Heart left ventricle (tissue), 16 donors: ENCODE results near the gene SCN2B. TPM values are rescaled to one million over a fixed set of nuclear protein-coding genes. Genes with fewer than 3 reads are reported as not detected.

Experiments
- ATAC-seq, 4 donors: fragments of 200-7000 bp; cut with Tn5 transposase; one replicate each; pipeline ENCODE4 v1.9.1; 2020 to 2022; ENCODE audit warnings: moderate library complexity in 4 of 4, mild to moderate bottlenecking in 3 of 4, moderate number of reproducible peaks in 1 of 4
- DNase-seq, 5 donors: peaks; one replicate each; pipeline ENCODE4 v3.0.0-alpha.2; 2020
- H3K27ac ChIP-seq, 12 donors: fragments of 200-600 bp; sonication (generic) in 4 of 12; one replicate each; pipeline versions ENCODE4 v1.5.0 to v1.8.0; 2016 to 2022; ENCODE audit warnings: mild to moderate bottlenecking in 2 of 12
- H3K27me3 ChIP-seq, 9 donors: fragments of 200-600 bp; sonication (generic) in 2 of 9; one replicate each; pipeline versions ENCODE4 v1.5.1 to v1.8.0; 2016 to 2022; ENCODE audit warnings: mild to moderate bottlenecking in 3 of 9
- H3K36me3 ChIP-seq, 9 donors: fragments of 200-600 bp; sonication (generic) in 2 of 9; one replicate each; pipeline versions ENCODE4 v1.5.0 to v1.8.0; 2018 to 2022; ENCODE audit warnings: mild to moderate bottlenecking in 2 of 9
- H3K4me1 ChIP-seq, 12 donors: fragments of 200-600 bp; sonication (generic) in 4 of 12; one replicate each; pipeline versions ENCODE4 v1.5.0 to v1.8.0; 2016 to 2022; ENCODE audit warnings: mild to moderate bottlenecking in 3 of 12
- H3K4me3 ChIP-seq, 12 donors: fragments of 200-600 bp; sonication (generic) in 4 of 12; one replicate each; pipeline versions ENCODE4 v1.5.0 to v1.8.0; 2017 to 2022; ENCODE audit warnings: mild to moderate bottlenecking in 9 of 12, moderate library complexity in 4 of 12
- H3K9me3 ChIP-seq, 12 donors: fragments of 200-600 bp; sonication (generic) in 4 of 12; one replicate each; pipeline versions ENCODE4 v1.5.0 to v1.8.0; 2016 to 2022; ENCODE audit warnings: mild to moderate bottlenecking in 1 of 12
- POLR2A ChIP-seq, 2 donors: fragments of 450-650 bp; IDR thresholded peaks; one replicate each; pipeline ENCODE4 v1.6.1; 2017; ENCODE audit warnings: antibody characterized with exemption in 2 of 2, mild to moderate bottlenecking in 2 of 2, moderate library complexity in 2 of 2
- WGBS, 4 donors: extraction: QIAGEN DNeasy Blood & Tissue Kit in 2 of 4; methylation state at CpG; one replicate each; pipeline versions ENCODE4 v1.1.5 to v1.1.7; 2013 to 2018; 5-methylcytosine and 5-hydroxymethylcytosine counted together
- intact Hi-C, 10 donors: fragments of 100-400 bp; cut with DNase I; formaldehyde crosslinking; loops; one replicate each; pipeline versions ENCODE4 v1.11.1 to v1.14.2; 2022
- polyA plus RNA-seq, 2 donors: library from polyadenylated mRNA; stranded (reverse); fragments of 200-250 nt; gene quantifications; one replicate each; pipeline ENCODE4 v1.2.3, GENCODE V29; 2013
- total RNA-seq, 9 donors: library from RNA; depleted of rRNA in 2 of 9; stranded (reverse); fragments of >200 nt in 2 of 9; fragmentation: NEBNext Ultra II Directional in 3 of 9; extraction: Animal tissue kit (Norgen Biotek cat#: 25700) in 3 of 9; gene quantifications; one replicate each; pipeline versions ENCODE4 v1.1.0 to v1.2.4, GENCODE V29; 2016 to 2023
- TF ChIP-seq, protein P1 (sequence below), 12 donors: fragments of 200-600 bp; sonication (generic) in 4 of 12; IDR thresholded peaks; one replicate each; pipeline versions ENCODE4 v1.5.0 to v1.8.0; 2018 to 2022; ENCODE audit warnings: antibody characterized with exemption in 12 of 12, mild to moderate bottlenecking in 5 of 12
- donor health status: ischemic (EF 13 %, LVEDD 7.1; RV severe dilation, severe dysfunction).
- donor health status: healthy with polysubstance abuse.
- donor health status: DM: no; HTN: yes; CAD: no.
- donor health status: DM: no; HTN: no; CAD: no.
- donor health status: ischemic (EF 25% LVEDD 6.9; RV normal size, moderate dysfunction).
- donor health status: ischemic (EF 25% LVEDD 5.7; RV mildly dilated, moderate dysfunction).
- donor health status: healthy.
- donor health status: DM: yes; HTN: yes; CAD: no.
- donor health status: ischemic (EF 35%, LVEDD 5.7; RV mildly dilated, moderate dysfunction).
- donor health status: nonischemic (EF 11% LVEDD 7.7; RV severe dilation, severe dysfunction).
- donor health status: DM: yes; HTN: yes; CAD: no.
- donor health status: PGD.
- donor health status: ischemic (EF 29% LVEDD 5.4; RV normal size, mild dysfunction).
- donor health status: nonischemic (EF 23%, LVEDD 6.1; RV moderate dilation, normal function).

SCN2B gene
- total and polyA plus RNA-seq, 11 donors = 3.6 to 32.5 (median 11.8) TPM

DNA sequence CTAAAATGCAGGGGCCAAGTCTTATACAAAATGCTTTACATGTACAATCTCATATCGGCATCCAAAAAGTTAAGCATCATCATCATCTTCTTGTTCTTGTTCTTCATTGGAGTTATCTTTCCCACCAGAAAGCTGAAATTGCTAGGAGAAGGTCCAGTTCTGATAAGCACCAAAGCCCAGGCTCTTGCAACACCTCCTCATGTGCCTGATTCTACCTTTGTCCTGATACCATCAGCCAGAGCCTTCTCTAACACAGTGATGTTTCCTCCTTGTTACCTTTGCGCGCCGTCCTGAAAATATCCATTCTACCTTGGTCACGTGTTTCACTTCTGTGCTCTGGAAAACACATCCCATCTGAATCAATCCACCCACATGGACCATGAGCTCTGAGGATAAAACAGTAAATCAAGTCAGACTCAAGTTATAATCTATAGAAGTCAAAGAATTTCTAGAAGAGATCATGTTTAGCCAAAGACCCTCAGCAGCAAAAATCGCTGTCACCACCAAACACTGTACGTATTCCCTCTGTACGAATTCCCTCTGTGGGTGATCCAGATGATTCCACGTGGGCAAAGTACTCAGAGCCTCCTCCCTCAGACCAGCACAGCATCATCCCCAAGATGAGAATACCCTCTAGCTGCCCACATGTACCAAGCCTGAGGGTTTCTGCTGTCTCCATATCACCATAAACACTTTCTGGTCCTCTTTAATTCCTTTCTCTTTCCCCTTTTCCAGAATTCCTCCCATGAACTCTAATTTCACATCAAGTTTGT, 29.4 kb upstream of the SCN2B start:
- 92 to 97% (median 95%) methylated on average over 9 of the region's 9 CpGs for WGBS, 4 donors
- DNase-seq = no peak
- H3K27ac ChIP-seq = peak overlapping the region in 4 of 12 donors; percentile 1 to 82 (median 21)

DNA sequence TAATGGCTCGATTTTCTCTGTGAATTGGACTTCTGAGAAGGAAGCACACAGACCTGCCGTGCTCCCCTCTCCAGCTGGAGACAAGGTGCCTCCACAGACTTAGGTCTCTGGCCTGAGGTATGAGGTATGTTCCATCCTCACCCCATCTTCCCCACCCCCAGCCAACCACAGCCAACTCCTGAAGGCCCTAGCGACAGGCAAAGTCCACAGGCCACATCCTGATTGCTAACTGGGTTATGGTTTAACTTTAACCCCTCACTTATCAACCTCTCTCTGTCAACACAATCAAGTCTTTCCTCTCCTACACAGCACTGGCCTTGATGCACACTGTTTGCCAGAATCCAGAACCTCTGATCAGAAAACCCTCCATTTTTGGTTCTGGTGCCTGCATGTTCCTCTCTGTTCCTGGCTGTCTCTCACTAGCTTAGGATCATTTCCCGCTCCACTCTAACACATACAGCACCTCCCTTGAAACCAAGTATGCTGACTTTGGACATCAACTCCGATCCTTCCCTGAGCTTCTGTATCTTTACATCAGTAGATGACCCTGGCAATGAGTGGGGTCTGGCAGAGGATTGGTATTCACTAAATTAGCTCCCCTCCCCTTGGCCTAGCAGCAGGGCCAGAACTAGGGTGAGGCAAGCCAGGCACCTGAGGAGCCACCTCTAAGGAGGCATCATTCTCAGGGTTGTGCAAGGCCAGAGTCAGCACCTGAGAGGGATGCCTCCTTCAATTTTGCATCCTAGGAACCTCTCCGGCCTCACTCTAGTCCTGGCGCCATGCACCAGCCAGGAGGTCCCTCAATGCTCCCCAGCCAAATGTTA, 26.4 kb upstream of the SCN2B start:
- Histone ChIP-seq H3K27me3 (no peaks in the 10 kb centered on the region), H3K36me3 (peaks cover 0 to 28% (median 0%) of the 10 kb centered on the region in 9 donors), H3K4me3 (no peak overlapping the region), H3K27ac (peak overlapping the region in 1 of 12 donors; percentile 37), H3K9me3 (no peaks in the 10 kb centered on the region), H3K4me1 (peaks cover 0 to 83% (median 11%) of the 10 kb centered on the region in 12 donors)
- DNase-seq (no peak), ATAC-seq (no peak)
- 83 to 93% (median 85%) methylated on average over 7 of the region's 7 CpGs for WGBS, 4 donors
- intact Hi-C loops = loop anchor here in 3 of 10 donors (5.0 kb wide), 2 partner anchors 149 to 284 kb away; no protein-coding TSS in a partner anchor
- no peak for TF ChIP-seq POLR2A (IDR thresholded peaks at IDR 0.05)
- TF ChIP-seq, protein P1, sequence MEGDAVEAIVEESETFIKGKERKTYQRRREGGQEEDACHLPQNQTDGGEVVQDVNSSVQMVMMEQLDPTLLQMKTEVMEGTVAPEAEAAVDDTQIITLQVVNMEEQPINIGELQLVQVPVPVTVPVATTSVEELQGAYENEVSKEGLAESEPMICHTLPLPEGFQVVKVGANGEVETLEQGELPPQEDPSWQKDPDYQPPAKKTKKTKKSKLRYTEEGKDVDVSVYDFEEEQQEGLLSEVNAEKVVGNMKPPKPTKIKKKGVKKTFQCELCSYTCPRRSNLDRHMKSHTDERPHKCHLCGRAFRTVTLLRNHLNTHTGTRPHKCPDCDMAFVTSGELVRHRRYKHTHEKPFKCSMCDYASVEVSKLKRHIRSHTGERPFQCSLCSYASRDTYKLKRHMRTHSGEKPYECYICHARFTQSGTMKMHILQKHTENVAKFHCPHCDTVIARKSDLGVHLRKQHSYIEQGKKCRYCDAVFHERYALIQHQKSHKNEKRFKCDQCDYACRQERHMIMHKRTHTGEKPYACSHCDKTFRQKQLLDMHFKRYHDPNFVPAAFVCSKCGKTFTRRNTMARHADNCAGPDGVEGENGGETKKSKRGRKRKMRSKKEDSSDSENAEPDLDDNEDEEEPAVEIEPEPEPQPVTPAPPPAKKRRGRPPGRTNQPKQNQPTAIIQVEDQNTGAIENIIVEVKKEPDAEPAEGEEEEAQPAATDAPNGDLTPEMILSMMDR (IDR thresholded peaks at IDR 0.05) = no peak

More for the DNA sequence above, 29.4 kb upstream of the SCN2B start:
- Histone ChIP-seq H3K9me3 (no peaks in the 10 kb centered on the region), H3K27me3 (peaks cover 0 to 3% (median 0%) of the 10 kb centered on the region in 9 donors), H3K4me3 (no peak overlapping the region), H3K36me3 (peaks cover 0 to 30% (median 0%) of the 10 kb centered on the region in 9 donors), H3K4me1 (peaks cover 0 to 87% (median 6%) of the 10 kb centered on the region in 12 donors)
- no peak for ATAC-seq
- intact Hi-C loops = loop anchor here in 1 of 10 donors (5.0 kb wide), 1 partner anchor 47 kb away; the partner anchor contains the start of gene MPZL3
- TF ChIP-seq POLR2A (IDR thresholded peaks at IDR 0.05) = no peak
- TF ChIP-seq, protein P1 (IDR thresholded peaks at IDR 0.05) = no peak

DNA sequence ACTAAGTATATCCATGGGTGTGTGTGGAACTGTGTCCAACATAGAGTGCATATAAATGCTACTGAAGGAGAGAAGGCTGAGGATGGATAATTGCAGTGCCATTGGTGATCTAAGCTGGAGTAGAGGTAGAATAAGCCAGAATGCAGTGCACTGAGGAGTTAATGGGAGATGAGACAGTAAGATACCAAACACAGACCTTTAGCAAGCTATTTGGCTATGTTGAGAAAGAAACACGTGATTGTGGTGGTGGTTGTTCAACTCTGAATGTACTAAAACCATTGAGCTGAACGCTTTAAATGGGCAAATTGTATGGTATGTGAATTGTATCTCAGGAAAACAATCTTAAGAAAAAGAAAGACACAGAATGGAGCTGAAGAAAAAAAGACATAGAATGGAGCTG, 25.5 kb upstream of the SCN2B start:
- H3K36me3 ChIP-seq = peaks cover 0 to 37% (median 0%) of the 10 kb centered on the region in 9 donors
- 88 to 94% (median 93%) methylated on average over 2 of the region's 2 CpGs for WGBS, 4 donors

More for the DNA sequence above, 25.5 kb upstream of the SCN2B start:
- Histone ChIP-seq H3K4me3 (no peak overlapping the region), H3K27ac (peak overlapping the region in 1 of 12 donors; percentile 37), H3K9me3 (no peaks in the 10 kb centered on the region), H3K4me1 (peaks cover 0 to 75% (median 10%) of the 10 kb centered on the region in 12 donors), H3K27me3 (no peaks in the 10 kb centered on the region)
- no peak for ATAC-seq
- intact Hi-C loops = loop anchor here in 3 of 10 donors (5.0 kb wide), 2 partner anchors 150 to 285 kb away; no protein-coding TSS in a partner anchor
- DNase-seq = no peak
- TF ChIP-seq, protein P1 (IDR thresholded peaks at IDR 0.05) = no peak
- TF ChIP-seq POLR2A (IDR thresholded peaks at IDR 0.05) = no peak
